ENCODE results near the gene DSCAM. TPM values are rescaled to one million over a fixed set of nuclear protein-coding genes. Genes with fewer than 3 reads are reported as not detected.

DSCAM gene
- total RNA-seq, 1 donor from 2014 or later: 0.20 TPM

DNA sequence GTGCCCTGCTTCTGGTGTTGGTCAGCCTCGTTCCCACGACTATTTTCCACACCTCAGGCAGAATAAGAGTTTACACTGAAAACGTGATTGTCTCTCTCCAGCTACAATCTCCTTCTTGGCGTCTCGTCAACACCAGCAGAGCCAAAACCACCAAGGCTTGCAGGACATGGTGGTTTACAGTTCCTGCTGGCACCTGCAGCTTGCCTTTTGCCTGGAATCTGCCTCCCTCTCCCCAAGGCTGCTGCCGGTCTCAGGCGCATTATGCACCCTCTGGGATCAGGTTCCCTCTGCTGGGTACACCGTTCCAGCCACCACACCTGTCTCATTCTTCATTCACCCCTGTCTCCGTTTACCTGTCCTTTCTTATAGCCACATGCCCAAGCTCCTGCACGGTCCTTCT lies 315.9 kb downstream of the DSCAM start:
- DNase-seq: no peak

DNA sequence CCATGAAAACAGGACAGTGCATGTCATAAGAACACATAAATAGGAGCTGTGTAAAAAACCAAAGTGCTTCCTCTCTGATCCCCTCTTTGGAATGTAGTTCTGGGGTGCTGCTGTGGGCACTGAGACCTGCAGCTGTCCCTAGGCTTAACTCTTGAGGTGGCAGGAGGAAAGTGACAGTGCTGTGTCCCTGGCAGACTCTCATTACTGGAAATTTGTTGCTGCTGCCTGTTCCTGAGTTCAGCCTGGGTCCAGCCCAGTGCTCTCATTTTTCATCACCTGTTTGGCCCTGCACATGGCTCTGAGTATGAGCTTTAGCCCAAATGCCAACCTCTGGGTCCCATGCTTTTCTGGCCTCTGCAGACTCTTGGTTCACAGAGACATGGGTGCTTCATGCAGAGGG lies 329.3 kb downstream of the DSCAM start:
- no peak for DNase-seq

DNA sequence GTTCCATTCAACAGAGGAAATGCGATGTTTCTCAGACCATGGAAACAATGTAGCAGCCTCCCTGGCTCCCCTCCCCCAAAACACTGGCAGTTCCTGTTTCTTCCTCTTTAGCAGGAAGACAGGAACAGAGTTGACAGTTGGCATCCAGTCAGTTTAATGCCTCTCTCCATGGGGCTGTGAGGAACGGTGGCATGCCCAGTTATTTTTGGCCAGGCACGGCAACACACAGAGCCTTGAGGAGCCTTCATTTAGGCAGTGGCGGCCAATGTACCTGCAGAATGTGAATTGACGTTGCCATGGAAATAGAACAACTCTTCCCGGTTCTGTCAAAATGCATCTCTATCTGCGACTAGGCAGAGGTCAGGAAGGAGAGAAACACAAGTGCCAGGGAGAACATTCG lies 330.6 kb downstream of the DSCAM start:
- peak; percentile 5 for DNase-seq

DNA sequence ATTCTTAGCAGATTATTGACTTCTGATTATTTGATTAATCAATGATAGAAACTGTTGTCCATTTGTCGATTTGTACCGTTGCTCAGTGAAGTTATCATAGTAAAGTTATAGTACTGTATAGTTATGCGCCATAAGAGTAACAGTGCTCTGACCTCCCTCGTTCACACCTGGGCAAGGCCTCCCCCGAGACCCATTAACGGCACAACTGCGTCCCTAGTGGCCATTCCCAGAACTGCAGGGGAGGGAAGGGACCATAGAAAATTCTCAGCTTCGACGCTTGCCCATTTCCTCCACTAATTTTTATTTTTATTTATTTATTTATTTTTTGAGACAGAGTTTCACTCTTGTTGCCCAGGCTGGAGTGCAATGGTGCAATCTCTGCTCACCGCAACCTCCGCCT lies 334.4 kb downstream of the DSCAM start:
- no peak for DNase-seq

DNA sequence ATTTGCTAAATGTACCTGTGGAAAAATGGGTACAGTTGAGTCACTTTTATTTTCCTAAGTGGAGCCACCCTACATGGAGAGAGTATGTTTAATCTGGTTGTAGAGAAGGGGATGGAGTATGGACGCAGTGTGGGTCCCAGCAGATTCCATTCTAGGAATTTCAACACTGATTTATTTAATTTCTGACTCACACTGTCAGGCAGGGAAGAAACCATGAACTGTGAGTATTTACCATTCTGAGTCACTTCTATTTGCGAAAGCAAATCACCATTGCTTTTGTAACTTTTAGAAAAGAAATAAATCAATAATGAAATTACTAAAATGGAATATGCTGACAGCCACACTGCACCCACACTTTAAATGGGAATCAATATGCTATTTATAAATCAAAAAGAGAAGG lies 339.0 kb downstream of the DSCAM start:
- DNase-seq: no peak

DNA sequence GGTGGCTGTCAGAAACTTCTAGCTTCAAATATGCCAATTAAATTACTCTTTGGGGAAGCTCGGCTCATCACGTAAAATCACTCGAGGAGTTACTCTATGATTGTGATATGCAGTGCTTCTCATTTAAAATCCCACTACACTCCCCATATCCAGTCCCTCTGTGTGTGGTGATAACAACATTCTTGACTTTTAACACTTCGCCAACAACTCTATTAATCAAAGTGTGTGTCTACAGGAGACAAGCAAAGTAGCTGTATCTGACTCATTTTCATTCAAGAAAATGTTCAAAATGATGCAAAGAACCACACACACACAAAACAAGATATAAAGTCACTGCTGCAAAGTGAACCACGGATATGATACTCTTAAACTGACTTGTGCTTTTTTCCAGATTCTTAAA lies 341.3 kb downstream of the DSCAM start:
- DNase-seq: no peak

DNA sequence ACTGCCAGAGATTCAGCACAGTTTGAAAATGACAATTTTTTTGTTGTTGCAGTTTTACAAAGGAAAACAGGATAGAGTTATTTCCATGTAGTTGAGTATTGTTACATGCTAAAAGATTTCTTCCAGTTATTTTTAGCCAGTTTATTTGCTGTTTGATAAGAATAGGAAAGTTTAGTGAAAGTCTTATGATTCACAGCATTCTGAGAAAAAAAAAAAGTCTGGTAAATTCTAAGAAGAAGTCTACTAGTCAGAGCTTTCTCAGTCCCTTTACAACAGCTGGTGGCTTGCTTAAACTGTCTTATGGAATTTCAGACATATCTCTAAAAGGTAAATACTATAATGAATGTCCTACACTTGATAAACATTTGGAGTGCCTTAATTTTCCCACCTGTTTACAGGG lies 341.7 kb downstream of the DSCAM start:
- DNase-seq: no peak

DNA sequence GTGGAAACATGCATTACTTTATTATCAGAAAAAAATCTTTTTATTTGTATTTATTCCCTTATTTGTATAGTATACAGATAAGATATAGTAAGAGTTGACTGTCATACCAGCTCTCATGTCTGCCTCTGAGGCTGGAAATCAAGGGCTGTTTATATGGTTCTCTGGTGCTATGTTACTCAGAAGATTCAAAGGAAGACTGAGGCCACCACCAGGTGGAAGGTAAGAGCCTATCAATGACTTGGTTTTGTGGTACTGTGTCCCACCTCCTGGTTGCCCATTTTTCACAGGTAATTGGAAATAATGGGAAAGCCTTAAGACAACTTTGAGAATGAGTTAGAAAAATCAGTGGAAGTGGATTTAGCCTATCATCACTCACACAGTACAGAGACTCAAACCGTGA lies 342.1 kb downstream of the DSCAM start:
- DNase-seq: no peak

DNA sequence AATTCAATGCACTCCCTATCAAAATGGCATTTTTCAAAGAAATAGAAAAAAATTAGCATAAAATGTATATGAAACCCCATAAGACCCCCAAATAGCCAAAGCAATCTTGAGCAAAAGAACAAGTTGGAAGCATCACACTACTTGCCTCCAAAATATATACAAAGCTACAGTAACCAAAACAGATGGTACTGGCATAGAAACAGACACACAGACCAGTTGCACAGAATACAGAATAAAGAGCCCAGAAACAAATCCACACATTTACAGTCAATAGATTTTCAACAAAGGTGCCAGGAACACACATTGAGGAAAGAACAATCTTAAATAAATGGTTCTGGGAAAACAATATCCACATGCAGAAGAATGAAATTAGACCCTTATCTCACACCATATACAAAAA lies 350.8 kb downstream of the DSCAM start:
- DNase-seq: no peak

DNA sequence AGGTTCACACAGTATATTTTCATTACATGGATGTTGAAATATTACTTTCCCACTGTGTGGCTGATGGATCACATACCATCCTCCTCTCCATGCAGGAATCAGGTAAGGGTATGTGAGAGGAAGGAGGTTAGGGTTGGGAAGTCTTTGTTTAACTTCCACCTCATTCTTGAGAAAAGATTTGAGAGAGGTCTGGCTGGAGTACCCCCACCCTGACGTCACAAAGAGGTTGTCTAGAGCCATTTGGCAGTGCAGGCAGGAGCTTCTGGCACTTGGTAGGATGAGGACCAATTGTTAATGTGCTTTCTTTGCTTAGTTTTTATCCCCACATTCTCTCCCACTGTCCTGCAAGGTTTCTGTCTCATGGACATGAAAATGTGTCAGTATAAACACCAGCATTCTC lies 356.6 kb downstream of the DSCAM start:
- no peak for DNase-seq

DNA sequence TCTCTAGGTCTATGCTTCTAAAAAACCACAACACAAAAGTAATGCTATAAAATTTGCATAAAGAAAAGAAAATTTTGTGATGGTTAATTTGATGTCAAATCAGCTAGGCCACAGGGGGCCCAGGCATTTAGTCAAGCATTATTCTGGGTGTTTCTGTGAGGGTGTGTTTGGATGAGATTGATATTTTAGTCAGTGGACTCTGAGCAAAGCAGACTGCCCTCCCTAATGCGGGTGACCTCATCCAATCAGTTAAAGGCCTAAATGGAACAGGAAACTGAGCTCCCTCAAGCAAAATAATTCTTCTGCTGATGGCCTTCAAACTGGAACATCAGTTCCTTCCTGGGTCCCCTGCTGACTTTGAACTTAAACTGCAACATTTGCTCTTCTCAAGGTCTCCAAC lies 358.0 kb downstream of the DSCAM start:
- no peak for DNase-seq

DNA sequence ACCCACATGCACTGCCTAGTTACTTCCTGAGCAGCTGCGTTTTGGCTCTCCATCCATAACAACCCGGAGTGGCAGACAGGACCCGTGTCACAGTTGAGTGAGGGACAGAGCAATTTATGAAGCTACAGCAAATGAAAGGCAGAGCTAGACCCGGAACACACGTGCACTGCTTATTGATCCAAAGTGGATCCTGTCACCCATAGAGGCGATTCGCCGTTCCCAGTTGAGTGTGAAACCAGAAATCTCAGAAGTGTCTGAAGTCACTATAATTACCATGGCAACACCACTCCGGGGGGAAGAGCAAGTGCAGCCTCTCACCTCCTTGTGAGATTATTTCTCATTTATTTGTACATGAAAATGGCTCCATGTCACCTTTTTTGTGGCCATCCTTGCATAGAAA lies 365.2 kb downstream of the DSCAM start:
- no peak for DNase-seq

DNA sequence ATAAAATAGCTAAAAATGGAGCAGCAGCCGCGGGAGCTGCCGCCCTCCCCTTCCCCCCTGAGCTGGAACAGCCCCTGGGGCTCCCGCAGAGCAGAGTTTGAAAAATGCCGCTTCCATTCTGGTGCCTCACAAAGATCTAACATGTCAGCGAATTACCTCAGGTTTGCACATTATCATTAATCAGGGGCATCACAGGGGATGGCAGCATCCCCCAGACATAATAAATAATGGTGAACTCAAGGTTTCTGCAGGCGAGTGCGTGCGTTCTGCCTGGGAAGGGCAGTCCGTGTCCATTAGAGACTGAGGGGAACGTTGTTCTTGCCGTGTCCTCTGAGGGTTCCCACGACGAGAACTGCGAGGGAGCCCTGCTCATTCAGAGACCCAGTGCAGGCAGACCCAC lies 372.4 kb downstream of the DSCAM start:
- DNase-seq: no peak

DNA sequence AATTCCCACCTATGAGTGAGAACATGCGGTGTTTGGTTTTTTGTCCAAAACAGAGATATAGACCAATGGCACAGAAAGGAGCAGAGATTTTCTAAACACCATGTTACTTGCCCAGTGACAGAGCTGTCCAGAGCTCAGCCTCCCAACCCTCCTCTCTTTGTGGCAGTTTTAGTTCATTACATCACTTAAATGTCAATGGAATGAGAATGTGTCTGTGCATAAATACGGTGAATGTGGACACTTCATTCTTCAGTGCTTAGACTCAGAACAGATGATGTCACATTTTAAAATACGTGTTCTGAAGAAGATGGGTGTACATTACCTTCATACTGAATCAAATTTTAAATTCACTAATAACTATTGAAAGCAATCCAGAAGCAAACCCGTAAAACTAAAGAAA lies 374.9 kb downstream of the DSCAM start:
- DNase-seq: no peak

DNA sequence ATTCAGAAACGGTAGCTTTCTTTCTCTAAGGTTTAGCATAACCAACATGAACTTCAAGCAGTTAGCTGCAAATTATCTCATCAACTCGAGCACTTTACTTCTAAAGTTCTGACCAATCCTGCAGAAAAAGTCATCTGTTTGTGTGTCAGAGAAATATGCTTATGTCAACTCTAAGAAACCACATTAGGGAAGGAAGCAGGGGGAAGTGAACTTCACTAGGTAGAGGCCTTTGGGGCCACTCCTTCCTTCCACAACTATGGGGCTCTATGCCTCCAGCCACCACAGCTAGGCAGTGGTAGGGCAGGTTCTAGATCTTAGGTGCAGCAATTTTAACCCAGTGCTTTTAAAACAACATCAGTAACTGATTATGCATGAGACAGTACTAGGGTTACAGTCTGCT lies 375.9 kb downstream of the DSCAM start:
- no peak for DNase-seq

DNA sequence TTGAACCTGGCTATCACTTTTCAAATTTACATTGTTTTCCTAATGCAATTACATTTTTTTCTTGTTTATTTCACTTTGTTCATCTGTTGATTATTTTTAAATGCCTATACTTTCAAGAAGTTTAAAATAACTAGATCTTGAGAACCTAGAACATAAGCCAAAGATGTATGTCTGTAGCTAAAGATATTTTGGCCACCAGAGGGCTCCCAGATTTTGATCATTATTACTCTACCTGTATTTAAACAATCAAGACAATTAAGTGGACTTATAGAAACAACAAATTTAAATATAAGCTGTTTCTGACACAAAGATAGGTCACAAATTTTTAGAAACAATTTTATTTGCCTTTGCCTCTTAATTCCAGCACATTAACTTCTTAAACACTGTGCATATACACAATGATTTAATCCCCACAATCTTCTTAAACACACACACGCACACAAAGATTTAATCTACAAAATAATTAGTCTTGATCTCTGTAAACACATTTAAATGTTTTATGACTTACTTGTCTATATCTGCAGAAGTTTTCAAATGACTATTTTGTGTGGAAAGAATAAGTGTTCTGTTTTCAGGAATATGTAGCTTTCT lies 380.0 kb downstream of the DSCAM start:
- DNase-seq: peak; percentile 5

DNA sequence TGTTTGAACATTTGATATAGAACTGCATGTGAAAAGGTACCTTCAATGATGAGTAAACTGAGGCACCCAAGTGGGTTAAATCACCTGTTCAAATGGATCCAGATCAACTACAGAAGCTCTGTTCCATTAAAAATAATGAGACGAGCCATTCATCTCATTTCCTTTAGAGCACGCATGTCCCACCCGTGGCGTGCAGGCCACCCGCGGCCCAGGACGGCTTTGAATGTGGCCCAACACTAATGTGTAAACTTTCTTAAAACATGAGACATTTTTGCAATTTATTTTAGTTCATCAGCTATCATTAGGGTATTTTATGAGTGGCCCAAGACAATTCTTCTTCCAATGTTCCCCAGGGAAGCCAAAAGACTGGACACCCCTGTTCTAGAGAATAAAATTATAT lies 381.6 kb downstream of the DSCAM start:
- no peak for DNase-seq

DNA sequence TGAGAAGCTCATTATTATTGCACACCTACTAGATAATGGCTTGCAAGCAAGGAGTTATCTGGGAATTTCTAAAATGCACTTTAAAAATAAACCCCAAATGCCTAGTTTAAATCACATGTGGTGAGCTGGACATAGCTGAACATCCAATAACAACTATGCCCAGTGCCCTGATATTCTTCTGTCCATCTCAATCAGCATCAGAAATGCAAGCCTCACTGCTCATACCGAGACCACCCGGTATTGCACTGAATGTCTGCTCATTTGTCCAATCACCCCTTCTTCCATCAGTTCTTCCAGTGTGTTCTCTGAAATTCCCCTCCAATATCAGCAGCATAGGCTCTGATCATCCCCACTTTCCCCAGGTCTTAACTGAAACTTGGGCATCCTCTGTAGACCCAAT lies 383.8 kb downstream of the DSCAM start:
- no peak for DNase-seq

DNA sequence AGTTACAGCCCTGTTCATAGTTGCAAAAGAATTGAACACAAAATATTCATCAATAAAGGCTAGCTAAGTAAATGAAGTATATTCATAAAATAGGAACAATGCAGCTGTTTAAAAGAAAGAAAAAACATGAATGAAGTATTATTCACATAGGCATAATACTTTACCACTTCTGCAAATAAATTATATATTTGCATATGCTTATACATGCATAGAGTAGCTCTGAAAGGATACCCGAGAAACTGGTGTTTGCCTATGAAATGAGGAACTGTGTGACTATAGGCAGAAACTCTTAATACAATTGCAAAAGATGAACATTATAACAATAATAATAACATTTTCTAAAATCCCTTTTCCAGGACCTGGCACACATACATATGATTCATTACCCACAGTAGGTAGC lies 385.9 kb downstream of the DSCAM start:
- DNase-seq: no peak

DNA sequence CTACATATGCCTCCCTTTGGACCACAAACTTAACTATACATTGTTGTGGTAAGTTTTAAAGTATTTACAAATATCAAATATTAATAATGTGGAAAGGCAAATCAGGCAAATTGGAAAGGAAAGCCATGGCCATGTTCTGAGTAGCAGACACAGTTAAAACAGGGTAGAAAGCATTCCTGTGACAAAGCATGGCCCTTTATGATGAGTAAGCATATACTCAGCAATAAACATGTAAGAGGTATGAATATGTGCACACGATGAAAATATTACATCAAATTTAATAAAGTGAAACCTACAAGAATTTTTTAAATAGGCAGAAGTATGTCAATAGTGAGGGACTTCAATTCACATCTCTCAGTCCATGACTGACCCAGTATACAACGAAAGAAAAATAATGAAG lies 389.2 kb downstream of the DSCAM start:
- no peak for DNase-seq

DNA sequence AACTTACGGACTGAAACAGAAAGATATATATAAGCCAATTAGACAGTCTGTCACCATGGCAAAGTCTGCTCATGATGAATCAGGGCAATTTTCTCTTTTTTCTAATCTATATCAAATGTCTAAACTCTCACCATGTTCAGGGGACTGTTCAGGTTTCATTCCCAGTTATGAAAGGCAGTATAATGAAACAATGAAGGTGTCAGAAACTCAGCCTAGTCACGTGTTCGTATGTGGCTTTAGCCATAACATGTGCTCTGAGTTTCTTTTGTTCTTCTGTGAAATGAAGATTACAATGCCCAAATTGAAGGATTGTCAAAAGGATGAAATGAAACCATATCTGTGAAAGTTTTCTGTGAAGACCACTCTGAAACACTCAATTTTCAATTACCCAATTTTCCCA lies 392.9 kb downstream of the DSCAM start:
- no peak for DNase-seq

DNA sequence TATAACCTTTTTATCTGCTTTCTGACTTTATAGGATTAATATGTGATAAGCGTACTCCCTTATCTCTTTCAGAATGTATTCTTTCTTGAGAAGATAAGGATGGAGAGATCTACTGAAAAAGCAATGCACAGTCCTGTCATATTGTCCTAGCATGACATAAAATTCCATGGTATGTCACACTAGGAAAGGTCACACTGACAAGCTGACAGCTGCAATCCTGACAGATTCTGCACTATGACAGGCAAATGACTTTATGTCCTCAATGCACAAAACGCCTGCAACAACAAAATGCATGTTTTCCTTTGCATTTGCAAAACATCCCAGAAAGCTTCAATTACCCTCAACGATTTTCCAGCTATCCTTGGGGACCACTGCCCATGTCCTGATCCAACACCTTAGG lies 393.8 kb downstream of the DSCAM start:
- no peak for DNase-seq

DNA sequence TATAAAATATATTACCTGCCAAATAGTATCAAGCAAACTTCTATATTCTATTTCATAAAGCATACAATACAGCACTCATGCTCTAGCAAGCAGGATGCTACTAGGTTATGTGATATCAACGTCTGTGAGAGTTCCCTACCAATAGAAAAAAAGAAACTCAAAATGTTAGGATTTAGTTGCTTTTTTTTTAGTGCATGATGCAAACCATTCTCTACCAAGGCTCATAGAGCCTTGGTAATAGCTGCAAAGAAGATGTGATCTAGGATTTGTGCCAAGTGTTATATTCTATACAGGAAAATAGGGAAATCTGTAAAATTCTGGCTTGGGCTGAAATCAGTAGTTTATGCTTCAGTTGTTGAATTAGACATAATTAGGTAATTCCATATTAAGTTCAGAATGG lies 394.4 kb downstream of the DSCAM start:
- DNase-seq: no peak

DNA sequence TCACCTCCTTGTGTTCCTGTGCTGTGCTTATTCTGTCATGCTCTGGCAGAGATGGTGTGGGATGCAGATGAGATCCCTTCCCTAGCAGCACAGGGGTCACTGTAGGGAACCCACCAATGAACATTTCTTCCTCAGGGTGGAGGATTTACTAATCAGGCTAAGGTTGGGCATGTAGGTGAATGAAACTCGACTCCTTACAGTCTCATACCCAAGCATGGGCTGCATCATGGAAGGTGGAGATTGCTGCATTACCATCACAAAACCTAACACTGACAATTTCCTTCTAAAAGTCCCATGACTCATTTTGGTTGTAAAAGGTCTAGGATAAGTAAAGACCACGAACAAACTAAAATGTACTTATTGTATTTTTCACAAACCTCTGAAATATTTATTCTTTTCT lies 399.9 kb downstream of the DSCAM start:
- no peak for DNase-seq

DNA sequence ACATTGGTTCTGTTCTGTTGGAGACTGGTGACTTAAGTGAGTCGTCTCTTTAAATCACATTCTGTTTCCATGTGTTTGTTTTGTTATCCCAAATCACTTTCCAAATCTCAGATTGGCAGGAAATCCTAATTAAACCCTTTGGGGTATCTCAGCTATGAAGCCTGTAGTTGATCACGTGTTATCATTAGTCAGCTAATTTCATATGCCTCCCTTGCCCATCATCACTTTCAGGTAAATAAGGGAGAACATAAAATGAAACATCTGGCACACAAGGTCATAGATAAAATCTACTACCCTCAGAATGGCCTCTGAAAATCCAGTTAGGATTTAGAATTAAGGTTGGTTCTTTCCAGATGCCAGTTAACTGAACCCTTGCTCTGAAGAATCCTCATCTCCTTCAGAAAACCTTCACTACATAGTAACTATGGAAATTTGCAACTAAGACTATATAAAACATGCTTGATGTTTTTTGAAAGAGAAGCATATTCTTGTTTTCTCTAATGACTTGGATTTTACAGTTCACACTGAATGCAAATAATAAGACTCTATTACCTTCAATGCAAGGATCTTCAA lies 401.5 kb downstream of the DSCAM start:
- DNase-seq: no peak
